ENCODE results near the gene FAM169A.
"Not testable (repeated sequence)": the region's sequence is repeated elsewhere in the genome, so short reads cannot be mapped to it uniquely, and the experiment has no call there.

FAM169A gene

DNA sequence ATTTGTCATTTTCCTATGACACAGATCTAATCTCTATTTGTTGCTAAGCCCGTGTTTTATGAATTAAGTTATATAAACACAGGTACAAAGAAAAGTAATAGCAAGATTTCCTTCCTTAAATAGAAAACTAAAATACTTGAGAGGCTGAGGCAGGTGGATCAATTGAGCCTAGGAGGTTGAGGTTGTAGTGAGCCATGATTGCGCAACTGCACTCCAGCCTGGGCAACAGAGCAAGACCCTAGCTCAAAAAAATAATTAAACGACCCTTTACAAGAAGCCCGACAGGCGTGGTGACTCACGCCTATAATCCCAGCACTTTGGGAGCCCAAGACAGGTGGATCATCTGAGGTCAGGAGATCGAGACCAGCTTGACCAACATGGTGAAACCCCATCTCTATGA lies 36.8 kb downstream of the FAM169A start:
- DNase-seq (ENCODE audit: low spot score) = no peak
- no peak for TF ChIP-seq CTCF (IDR thresholded peaks at IDR 0.05)
- no peak overlapping the region for H3K27ac ChIP-seq
- no peak overlapping the region for H3K4me3 ChIP-seq

DNA sequence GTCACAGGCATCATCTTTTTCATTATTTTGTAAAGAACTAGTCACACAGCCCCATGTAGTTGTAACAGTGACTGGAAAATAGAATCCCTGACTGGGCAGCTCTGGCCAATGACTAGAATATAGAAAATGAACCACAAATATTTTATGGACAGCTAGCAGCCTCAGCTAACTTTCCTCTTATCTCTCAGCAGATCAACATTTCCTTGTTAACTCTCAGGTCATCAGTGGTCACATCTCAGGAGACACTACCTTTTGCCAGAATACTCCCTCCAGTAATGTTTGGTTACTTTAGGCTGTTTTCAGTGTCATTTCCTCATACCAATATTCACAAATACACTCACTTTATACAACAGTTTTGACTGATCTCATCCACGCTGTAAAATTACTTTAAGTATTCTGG lies 43.9 kb downstream of the FAM169A start:
- TF ChIP-seq CTCF (IDR thresholded peaks at IDR 0.05) = no peak
- H3K27ac ChIP-seq = no peak overlapping the region
- DNase-seq (ENCODE audit: low spot score) = no peak
- no peak overlapping the region for H3K4me3 ChIP-seq

GRCh38 chr5:74816875-74817274 lies 49.3 kb downstream of the FAM169A start:
- TF ChIP-seq CTCF (IDR thresholded peaks at IDR 0.05) = no peak

GRCh38 chr5:74810915-74811314 lies 55.3 kb downstream of the FAM169A start:
- TF ChIP-seq CTCF (IDR thresholded peaks at IDR 0.05) = no peak
- Histone ChIP-seq H3K4me3 (no peak overlapping the region), H3K27ac (no peak overlapping the region)
- no peak for DNase-seq (ENCODE audit: low spot score)

More at GRCh38 chr5:74816875-74817274, 49.3 kb downstream of the FAM169A start:
- no peak for DNase-seq (ENCODE audit: low spot score)
- Histone ChIP-seq H3K4me3 (no peak overlapping the region), H3K27ac (no peak overlapping the region)

- Histone ChIP-seq H3K27ac (no peak overlapping the region), H3K4me3 (no peak overlapping the region)
- no peak for TF ChIP-seq CTCF (IDR thresholded peaks at IDR 0.05)
- DNase-seq (ENCODE audit: low spot score) = no peak
These were observed 64.2 kb downstream of the FAM169A start for GRCh38 chr5:74801941-74802340.

DNA sequence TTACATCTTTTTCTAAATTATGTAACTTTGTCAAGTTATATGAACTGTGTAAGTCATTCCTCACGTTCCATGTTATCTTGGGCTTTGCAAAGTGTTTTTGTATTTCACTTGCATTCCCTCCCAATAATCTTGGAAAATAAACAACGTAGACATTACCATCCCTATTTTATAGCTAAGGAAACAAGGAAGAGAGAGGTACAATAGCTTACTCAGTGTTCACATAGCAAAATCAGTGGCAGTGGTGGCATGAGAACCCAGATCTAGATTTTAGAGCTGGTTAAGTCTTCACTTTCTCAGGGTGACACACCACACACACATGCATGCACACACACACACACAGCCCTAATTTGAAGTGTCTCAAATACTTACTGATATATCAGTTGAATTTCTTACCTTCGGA lies 65.0 kb downstream of the FAM169A start:
- no peak overlapping the region for H3K4me3 ChIP-seq
- no peak overlapping the region for H3K27ac ChIP-seq
- DNase-seq (ENCODE audit: low spot score) = no peak
- no peak for TF ChIP-seq CTCF (IDR thresholded peaks at IDR 0.05)

DNA sequence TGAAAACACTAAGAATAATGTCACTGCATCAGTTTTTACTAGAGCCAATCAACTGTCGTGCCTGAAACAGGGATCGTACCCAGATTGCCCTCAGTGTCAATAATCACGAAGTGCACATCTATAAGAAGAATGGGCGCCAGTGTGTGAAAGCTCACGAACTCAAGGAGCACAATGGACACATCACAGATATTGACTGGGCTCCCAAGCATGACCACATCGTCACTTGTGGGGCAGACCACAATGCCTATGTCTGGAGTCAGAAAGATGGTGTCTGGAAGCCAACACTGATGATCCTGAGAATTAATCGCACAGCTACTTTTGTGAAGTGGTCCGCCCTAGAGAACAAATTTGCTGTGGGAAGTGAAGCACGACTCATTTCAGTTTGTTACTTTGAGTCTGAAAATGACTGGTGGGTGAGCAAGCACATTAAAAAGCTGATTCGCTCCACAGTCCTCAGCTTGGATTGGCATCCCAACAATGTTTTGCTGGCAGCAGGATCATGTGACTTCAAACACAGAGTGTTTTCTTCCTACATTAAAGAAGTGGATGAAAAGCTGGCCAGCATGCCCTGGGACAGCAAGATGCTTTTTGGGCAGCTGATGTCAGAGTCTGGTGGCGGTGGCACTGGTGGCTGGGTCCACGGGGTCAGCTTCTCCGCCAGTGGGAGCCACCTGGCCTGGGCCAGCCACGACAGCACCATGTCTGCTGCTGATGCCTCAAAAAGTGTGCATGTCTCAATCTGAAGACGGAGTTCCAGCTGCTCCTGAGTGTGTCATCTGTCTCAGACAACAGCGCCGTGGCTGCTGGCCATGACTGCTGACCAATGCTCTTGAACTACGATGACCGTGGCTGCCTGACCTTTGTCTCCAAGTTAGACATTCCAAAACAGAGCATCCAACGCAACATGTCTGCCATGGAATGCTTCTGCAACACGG lies 66.9 kb downstream of the FAM169A start:
- Histone ChIP-seq H3K4me3 (no peak overlapping the region), H3K27ac (no peak overlapping the region)
- TF ChIP-seq CTCF (IDR thresholded peaks at IDR 0.05) = no peak
- DNase-seq (ENCODE audit: low spot score) = no peak

DNA sequence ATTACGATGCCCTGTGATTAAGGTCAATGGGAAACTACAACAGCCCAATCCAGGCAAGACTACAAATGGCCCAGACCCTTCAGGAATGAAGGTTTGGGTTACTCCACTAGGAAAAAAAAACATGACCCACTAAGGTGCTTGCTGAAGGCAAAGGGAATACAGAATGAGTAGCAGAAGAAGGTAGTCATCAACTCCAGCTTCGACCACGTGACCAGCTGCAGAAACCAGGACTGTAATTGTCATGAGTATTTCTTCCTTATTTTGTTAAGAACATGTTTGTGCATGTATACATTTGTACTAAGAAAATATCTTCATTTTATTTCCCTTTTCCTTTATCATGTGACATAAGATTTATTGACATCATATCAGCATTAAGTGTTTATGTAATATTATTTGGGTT lies 74.5 kb downstream of the FAM169A start:
- not testable (repeated sequence) for H3K27ac ChIP-seq; DNase-seq (ENCODE audit: low spot score); H3K4me3 ChIP-seq

Measured in coronary artery (tissue), 2 donors.